Esophagus squamous epithelium (tissue), 5 donors: ENCODE data around the gene DAB1. TPM values are rescaled to one million over a fixed set of nuclear protein-coding genes. Genes with fewer than 3 reads are reported as not detected.

Source experiments
- DNase-seq: peaks from one replicate; lab custom pipeline; 2025; lab: John Stamatoyannopoulos, UW
- H3K27ac ChIP-seq, 4 donors: fragments of 200-600 bp; sonication (generic); one replicate each; pipeline ENCODE4 v1.5.1; 2016 to 2019; ENCODE audit warnings: mild to moderate bottlenecking in 1 of 4
- H3K27me3 ChIP-seq, 4 donors: fragments of 200-600 bp; sonication (generic); 1 replicate in 3 of 4; 2 replicates in 1 of 4; pipeline versions ENCODE4 v1.5.1 to v1.6.0; 2017 to 2021; ENCODE audit warnings: antibody characterized with exemption in 1 of 4
- H3K36me3 ChIP-seq, 3 donors: fragments of 200-600 bp; sonication (generic); one replicate each; pipeline ENCODE4 v1.5.1; 2016 to 2019
- H3K4me1 ChIP-seq, 3 donors: fragments of 200-600 bp; sonication (generic); one replicate each; pipeline ENCODE4 v1.5.1; 2017 to 2019
- H3K4me3 ChIP-seq, 4 donors: fragments of 200-600 bp; sonication (generic); 1 replicate in 3 of 4; 2 replicates in 1 of 4; pipeline ENCODE4 v1.5.1; 2016 to 2019; ENCODE audit warnings: mild to moderate bottlenecking in 2 of 4, moderate library complexity in 1 of 4
- H3K9me3 ChIP-seq, 3 donors: fragments of 200-600 bp; sonication (generic); one replicate each; pipeline ENCODE4 v1.5.1; 2016 to 2019
- CTCF ChIP-seq, 6 experiments: fragments of 450-650 bp in 4 of 6; fragments of 200-600 bp in 2 of 6; sonication (generic) in 2 of 6; IDR thresholded peaks; one replicate each; pipeline ENCODE4 v1.5.1; 2016 to 2019; ENCODE audit warnings: antibody characterized with exemption in 6 of 6, mild to moderate bottlenecking in 4 of 6, moderate library complexity in 4 of 6
- POLR2A ChIP-seq, 4 donors: fragments of 450-650 bp; IDR thresholded peaks; one replicate each; pipeline ENCODE4 v1.6.1; 2017; ENCODE audit warnings: antibody characterized with exemption in 4 of 4, mild to moderate bottlenecking in 4 of 4, moderate library complexity in 3 of 4
- WGBS, 2 donors: methylation state at CpG; one replicate each; pipeline ENCODE4 v1.1.5; 2018; 5-methylcytosine and 5-hydroxymethylcytosine counted together
- intact Hi-C: fragments of 100-400 bp; cut with DNase I; formaldehyde crosslinking; loops from one replicate; pipeline ENCODE4 v1.15.0; 2022
- total RNA-seq, 4 donors: library from RNA; depleted of rRNA; stranded (reverse); fragments of >200 nt; gene quantifications; one replicate each; pipeline ENCODE4 v1.1.0, GENCODE V29; 2016
- donor health status: DM: yes; HTN: yes; CAD: no.

The DAB1 gene
- total RNA-seq, 4 donors from 2014 or later: under 0.01 TPM; not detected in 3

GRCh38 chr1:57250021-57250420, 173.8 kb downstream of the DAB1 start:
- Histone ChIP-seq H3K27ac (no peak overlapping the region), H3K27me3 (no peaks in the 10 kb centered on the region), H3K9me3 (no peaks in the 10 kb centered on the region), H3K36me3 (no peaks in the 10 kb centered on the region), H3K4me1 (peaks cover 0 to 18% (median 0%) of the 10 kb centered on the region in 3 donors), H3K4me3 (no peak overlapping the region)
- intact Hi-C loops: no loop called here
- WGBS, 2 donors: 93 to 94% methylated on average over 3 of the region's 3 CpGs
- TF ChIP-seq POLR2A (IDR thresholded peaks at IDR 0.05) (no peak), CTCF (IDR thresholded peaks at IDR 0.05) (no peak)
- DNase-seq: no peak

GRCh38 chr1:57249511-57249910, 174.3 kb downstream of the DAB1 start:
- WGBS, 2 donors: 48 to 56% methylated on average over 2 of the region's 2 CpGs
- Histone ChIP-seq H3K4me3 (no peak overlapping the region), H3K27me3 (no peaks in the 10 kb centered on the region), H3K9me3 (no peaks in the 10 kb centered on the region), H3K36me3 (no peaks in the 10 kb centered on the region), H3K4me1 (peaks cover 0 to 18% (median 0%) of the 10 kb centered on the region in 3 donors), H3K27ac (peak overlapping the region in 1 of 4 donors; percentile 0)
- DNase-seq: no peak
- TF ChIP-seq CTCF (IDR thresholded peaks at IDR 0.05) (no peak), POLR2A (IDR thresholded peaks at IDR 0.05) (no peak)
- intact Hi-C loops: no loop called here

- intact Hi-C loops: no loop called here
- WGBS, 2 donors: 43 to 61% methylated on average over 3 of the region's 3 CpGs
- Histone ChIP-seq H3K4me1 (peaks cover 0 to 18% (median 0%) of the 10 kb centered on the region in 3 donors), H3K36me3 (no peaks in the 10 kb centered on the region), H3K9me3 (no peaks in the 10 kb centered on the region), H3K27ac (peak overlapping the region in 1 of 4 donors; percentile 0), H3K27me3 (no peaks in the 10 kb centered on the region), H3K4me3 (no peak overlapping the region)
- no peak for TF ChIP-seq CTCF (IDR thresholded peaks at IDR 0.05)
- no peak for TF ChIP-seq POLR2A (IDR thresholded peaks at IDR 0.05)
- no peak for DNase-seq
Observed at GRCh38 chr1:57248830-57249229, 175.0 kb downstream of the DAB1 start.

GRCh38 chr1:57238233-57238781, 185.6 kb downstream of the DAB1 start:
- no peak for DNase-seq
- intact Hi-C loops: no loop called here
- Histone ChIP-seq H3K27me3 (no peaks in the 10 kb centered on the region), H3K9me3 (no peaks in the 10 kb centered on the region), H3K4me1 (no peaks in the 10 kb centered on the region), H3K36me3 (no peaks in the 10 kb centered on the region), H3K27ac (no peak overlapping the region), H3K4me3 (no peak overlapping the region)
- 66 to 67% methylated on average over 3 of the region's 3 CpGs for WGBS, 2 donors
- no peak for TF ChIP-seq CTCF (IDR thresholded peaks at IDR 0.05)
- no peak for TF ChIP-seq POLR2A (IDR thresholded peaks at IDR 0.05)

GRCh38 chr1:57235730-57236510, 187.9 kb downstream of the DAB1 start:
- Histone ChIP-seq H3K27ac (no peak overlapping the region), H3K9me3 (no peaks in the 10 kb centered on the region), H3K36me3 (no peaks in the 10 kb centered on the region), H3K4me3 (no peak overlapping the region), H3K27me3 (no peaks in the 10 kb centered on the region), H3K4me1 (no peaks in the 10 kb centered on the region)
- 77 to 81% methylated on average over 10 of the region's 10 CpGs for WGBS, 2 donors
- TF ChIP-seq POLR2A (IDR thresholded peaks at IDR 0.05) (no peak), CTCF (IDR thresholded peaks at IDR 0.05) (no peak)
- intact Hi-C loops: no loop called here
- no peak for DNase-seq
